ENCODE measurements around the gene TACC2.
"Not testable (repeated sequence)": the region's sequence is repeated elsewhere in the genome, so short reads cannot be mapped to it uniquely, and the experiment has no call there.

The TACC2 gene

GRCh38 chr10:122096181-122096580 is 107.2 kb downstream of the TACC2 start:
- DNase-seq: not testable (repeated sequence)

- no peak for DNase-seq
Observed at GRCh38 chr10:122096705-122097104, 107.7 kb downstream of the TACC2 start.

- DNase-seq: no peak
Observed at GRCh38 chr10:122097935-122098334, 109.0 kb downstream of the TACC2 start.

GRCh38 chr10:122098924-122099323 is 110.0 kb downstream of the TACC2 start:
- DNase-seq: no peak

- DNase-seq: no peak
Observed at GRCh38 chr10:122099562-122099961, 110.6 kb downstream of the TACC2 start.

- peak; percentile 71 for DNase-seq
Observed at GRCh38 chr10:122102146-122102868, 113.3 kb downstream of the TACC2 start.

GRCh38 chr10:122102869-122103525 is 114.0 kb downstream of the TACC2 start:
- DNase-seq: no peak

GRCh38 chr10:122103592-122103991 is 114.6 kb downstream of the TACC2 start:
- DNase-seq: no peak

GRCh38 chr10:122108786-122109185 is 119.8 kb downstream of the TACC2 start:
- DNase-seq: not testable (repeated sequence)

- no peak for DNase-seq
Observed at GRCh38 chr10:122112021-122112616, 123.2 kb downstream of the TACC2 start.

GRCh38 chr10:122112625-122113160 is 123.7 kb downstream of the TACC2 start:
- DNase-seq: peak; percentile 97

- peak; percentile 89 for DNase-seq
Observed at GRCh38 chr10:122113161-122113944, 124.4 kb downstream of the TACC2 start.

- DNase-seq: no peak
Observed at GRCh38 chr10:122113945-122114747, 125.2 kb downstream of the TACC2 start.

- DNase-seq: no peak
Observed at GRCh38 chr10:122115874-122116273, 126.9 kb downstream of the TACC2 start.

- no peak for DNase-seq
Observed at GRCh38 chr10:122116331-122116730, 127.4 kb downstream of the TACC2 start.

- no peak for DNase-seq
Observed at GRCh38 chr10:122117475-122117874, 128.5 kb downstream of the TACC2 start.

GRCh38 chr10:122120008-122120744 is 131.2 kb downstream of the TACC2 start:
- DNase-seq: no peak

GRCh38 chr10:122121059-122121458 is 132.1 kb downstream of the TACC2 start:
- no peak for DNase-seq

GRCh38 chr10:122122493-122122892 is 133.5 kb downstream of the TACC2 start:
- no peak for DNase-seq

GRCh38 chr10:122123186-122123585 is 134.2 kb downstream of the TACC2 start:
- no peak for DNase-seq

- DNase-seq: no peak
Observed at GRCh38 chr10:122124342-122124741, 135.4 kb downstream of the TACC2 start.

Measured in islet precursor cell (in vitro differentiated cells).